ENCODE results near the gene ZDHHC13. TPM values are rescaled to one million over a fixed set of nuclear protein-coding genes. Genes with fewer than 3 reads are reported as not detected.

ZDHHC13 gene
- total RNA-seq, 1 experiment from 2014 or later: 20.9 TPM

- TF ChIP-seq ZNF219 (CRISPR knock-in tag; IDR thresholded peaks at IDR 0.05; ENCODE audit: borderline replicate concordance): no peak
- TF ChIP-seq SP1 (CRISPR knock-in tag; conservative IDR thresholded peaks at IDR 0.05): no peak
- TF ChIP-seq TCF7 (CRISPR knock-in tag; IDR thresholded peaks at IDR 0.05; ENCODE audit: low read depth): no peak
- TF ChIP-seq ZNF671 (CRISPR knock-in tag; IDR thresholded peaks at IDR 0.05): no peak
- no peak for TF ChIP-seq ZNF121 (CRISPR knock-in tag; IDR thresholded peaks at IDR 0.05)
Measured at GRCh38 chr11:19185036-19185435, 68.1 kb downstream of the ZDHHC13 start (continued).

- TF ChIP-seq FOXP1 (CRISPR knock-in tag; IDR thresholded peaks at IDR 0.05; ENCODE audit: borderline replicate concordance) (no peak), SMAD3 (CRISPR knock-in tag; IDR thresholded peaks at IDR 0.05; ENCODE audit: borderline replicate concordance) (no peak), HMGA2 (CRISPR knock-in tag; IDR thresholded peaks at IDR 0.05) (no peak), TEAD1 (CRISPR knock-in tag; IDR thresholded peaks at IDR 0.05) (no peak), NFYB (CRISPR knock-in tag; conservative IDR thresholded peaks at IDR 0.05; ENCODE audit: low read depth) (no peak), SOX15 (CRISPR knock-in tag; IDR thresholded peaks at IDR 0.05) (no peak), NFE2L1 (CRISPR knock-in tag; IDR thresholded peaks at IDR 0.05) (no peak)
- ATAC-seq (no peak), DNase-seq (ENCODE audit: low spot score) (no peak)
- Mint-ChIP-seq H3K9me3 (no peaks in the 10 kb centered on the region), H3K36me3 (no peaks in the 10 kb centered on the region), H3K27me3 (ENCODE audit: low read depth) (no peaks in the 10 kb centered on the region), H3K27ac (no peak overlapping the region), H3K4me1 (no peaks in the 10 kb centered on the region), H3K4me3 (no peak overlapping the region)
- ChIA-PET CTCF (no interaction called here), POLR2A (no interaction called here)
Measured at GRCh38 chr11:19185516-19186052, 68.6 kb downstream of the ZDHHC13 start.

GRCh38 chr11:19187114-19187832, 70.3 kb downstream of the ZDHHC13 start:
- no peaks in the 10 kb centered on the region for H3K9me3 Mint-ChIP-seq
- DNase-seq (ENCODE audit: low spot score) (no peak), ATAC-seq (no peak)
- H3K27me3 Mint-ChIP-seq (ENCODE audit: low read depth): no peaks in the 10 kb centered on the region
- H3K4me3 Mint-ChIP-seq: no peak overlapping the region
- H3K36me3 Mint-ChIP-seq: no peaks in the 10 kb centered on the region
- no peaks in the 10 kb centered on the region for H3K4me1 Mint-ChIP-seq
- ChIA-PET CTCF (no interaction called here), POLR2A (no interaction called here)
- no peak overlapping the region for H3K27ac Mint-ChIP-seq
- TF ChIP-seq TCF7 (CRISPR knock-in tag; IDR thresholded peaks at IDR 0.05; ENCODE audit: low read depth): no peak
- TF ChIP-seq AR (CRISPR knock-in tag; IDR thresholded peaks at IDR 0.05): no peak
- no peak for TF ChIP-seq ELF4 (CRISPR knock-in tag; IDR thresholded peaks at IDR 0.05; ENCODE audit: low read depth)
- no peak for TF ChIP-seq E2F4 (CRISPR knock-in tag; IDR thresholded peaks at IDR 0.05; ENCODE audit: borderline replicate concordance, low read depth)
- TF ChIP-seq ARID4B (CRISPR knock-in tag; IDR thresholded peaks at IDR 0.05; ENCODE audit: borderline replicate concordance): no peak
- no peak for TF ChIP-seq RELA (CRISPR knock-in tag; IDR thresholded peaks at IDR 0.05; ENCODE audit: borderline replicate concordance)
- no peak for TF ChIP-seq ZNF219 (CRISPR knock-in tag; IDR thresholded peaks at IDR 0.05; ENCODE audit: borderline replicate concordance)
- TF ChIP-seq ZNF263 (CRISPR knock-in tag; IDR thresholded peaks at IDR 0.05; ENCODE audit: low read depth): no peak
- TF ChIP-seq JAZF1 (CRISPR knock-in tag; IDR thresholded peaks at IDR 0.05): no peak
- TF ChIP-seq NR2C2 (CRISPR knock-in tag; IDR thresholded peaks at IDR 0.05): no peak
- no peak for TF ChIP-seq USF2 (CRISPR knock-in tag; IDR thresholded peaks at IDR 0.05)
- no peak for TF ChIP-seq FOXP4 (CRISPR knock-in tag; IDR thresholded peaks at IDR 0.05)
- no peak for TF ChIP-seq KAT7 (CRISPR knock-in tag; IDR thresholded peaks at IDR 0.05; ENCODE audit: borderline replicate concordance)

Data from WTC11 (cell line).